CD8-positive, alpha-beta memory T cell (primary cell): ENCODE data around the gene YIF1A. TPM values are rescaled to one million over a fixed set of nuclear protein-coding genes. Genes with fewer than 3 reads are reported as not detected.

Source experiments
- CTCF ChIA-PET: fragments of 350-600 bp; sonication (Branson Sonifier 250); formaldehyde crosslinking; loops from one replicate; lab custom pipeline; 2021; ENCODE audit warnings: antibody characterized with exemption; lab: Charles Lee
- POLR2A ChIA-PET: fragments of 350-600 bp; sonication (Branson Sonifier 250); formaldehyde crosslinking; loops from one replicate; lab custom pipeline; 2021; ENCODE audit warnings: antibody characterized with exemption; lab: Charles Lee
- DNase-seq, 5 donors: peaks; one replicate each; pipeline versions ENCODE4 v3.0.0 to v3.0.0-alpha.2; 2020 to 2022; ENCODE audit warnings: mixed read lengths in 1 of 5
- H3K27ac ChIP-seq: one replicate; pipeline ENCODE4 v1.7.0; 2013; ENCODE audit warnings: low read depth, mild to moderate bottlenecking, low read length, moderate library complexity
- H3K27me3 ChIP-seq: 2 replicates; pipeline ENCODE4 v1.7.0; 2013; ENCODE audit warnings: low read length, mild to moderate bottlenecking; ENCODE audit not compliant: insufficient read depth, poor library complexity, severe bottlenecking
- H3K36me3 ChIP-seq: 2 replicates; pipeline ENCODE4 v1.7.0; 2013; ENCODE audit warnings: mild to moderate bottlenecking, low read length, moderate library complexity; ENCODE audit not compliant: insufficient read depth
- H3K4me1 ChIP-seq: 2 replicates; pipeline ENCODE4 v1.7.0; 2013; ENCODE audit warnings: mild to moderate bottlenecking, low read length, moderate library complexity; ENCODE audit not compliant: insufficient read depth
- H3K4me3 ChIP-seq: 2 replicates; pipeline ENCODE4 v1.7.0; 2013; ENCODE audit warnings: mild to moderate bottlenecking, low read length
- H3K9me3 ChIP-seq: 2 replicates; pipeline ENCODE4 v1.7.0; 2013; ENCODE audit warnings: mild to moderate bottlenecking, low read length
- H3K27ac Mint-ChIP-seq, 8 donors: one replicate each; pipeline ENCODE4 v1.8.0; 2020 to 2021; ENCODE audit warnings: mixed read lengths in 8 of 8, mild to moderate bottlenecking in 6 of 8, inconsistent platforms in 3 of 8, moderate library complexity in 3 of 8
- H3K27me3 Mint-ChIP-seq, 2 donors: one replicate each; pipeline ENCODE4 v1.8.0; 2020 to 2021; ENCODE audit warnings: mixed read lengths in 2 of 2, mild to moderate bottlenecking in 1 of 2, moderate library complexity in 1 of 2
- H3K36me3 Mint-ChIP-seq, 3 donors: one replicate each; pipeline ENCODE4 v1.8.0; 2020 to 2021; ENCODE audit warnings: mixed read lengths in 3 of 3, inconsistent platforms in 1 of 3, mild to moderate bottlenecking in 1 of 3
- H3K4me1 Mint-ChIP-seq, 3 donors: one replicate each; pipeline ENCODE4 v1.8.0; 2020 to 2021; ENCODE audit warnings: mixed read lengths in 3 of 3, inconsistent platforms in 1 of 3, mild to moderate bottlenecking in 1 of 3
- H3K4me3 Mint-ChIP-seq, 7 donors: one replicate each; pipeline ENCODE4 v1.8.0; 2020 to 2021; ENCODE audit warnings: mixed read lengths in 7 of 7, mild to moderate bottlenecking in 6 of 7, moderate library complexity in 4 of 7, inconsistent platforms in 2 of 7
- H3K9me3 Mint-ChIP-seq, 5 donors: one replicate each; pipeline ENCODE4 v1.8.0; 2020 to 2022; ENCODE audit warnings: mixed read lengths in 5 of 5, mild to moderate bottlenecking in 3 of 5, moderate library complexity in 2 of 5, inconsistent platforms in 1 of 5
- polyA plus RNA-seq: library from polyadenylated mRNA; unstranded; fragments of 300-500 nt; fragmentation: Illumina TruSeq; gene quantifications from one replicate; pipeline ENCODE4 v1.2.3, GENCODE V29; 2021
- total RNA-seq, 2 experiments: library from RNA; stranded (reverse); gene quantifications; one replicate each; pipeline ENCODE4 v1.2.3, GENCODE V29; 2021

Gene YIF1A
- total and polyA plus RNA-seq, 3 experiments from 2014 or later: 61.7 to 97.3 (median 96.5) TPM

DNA sequence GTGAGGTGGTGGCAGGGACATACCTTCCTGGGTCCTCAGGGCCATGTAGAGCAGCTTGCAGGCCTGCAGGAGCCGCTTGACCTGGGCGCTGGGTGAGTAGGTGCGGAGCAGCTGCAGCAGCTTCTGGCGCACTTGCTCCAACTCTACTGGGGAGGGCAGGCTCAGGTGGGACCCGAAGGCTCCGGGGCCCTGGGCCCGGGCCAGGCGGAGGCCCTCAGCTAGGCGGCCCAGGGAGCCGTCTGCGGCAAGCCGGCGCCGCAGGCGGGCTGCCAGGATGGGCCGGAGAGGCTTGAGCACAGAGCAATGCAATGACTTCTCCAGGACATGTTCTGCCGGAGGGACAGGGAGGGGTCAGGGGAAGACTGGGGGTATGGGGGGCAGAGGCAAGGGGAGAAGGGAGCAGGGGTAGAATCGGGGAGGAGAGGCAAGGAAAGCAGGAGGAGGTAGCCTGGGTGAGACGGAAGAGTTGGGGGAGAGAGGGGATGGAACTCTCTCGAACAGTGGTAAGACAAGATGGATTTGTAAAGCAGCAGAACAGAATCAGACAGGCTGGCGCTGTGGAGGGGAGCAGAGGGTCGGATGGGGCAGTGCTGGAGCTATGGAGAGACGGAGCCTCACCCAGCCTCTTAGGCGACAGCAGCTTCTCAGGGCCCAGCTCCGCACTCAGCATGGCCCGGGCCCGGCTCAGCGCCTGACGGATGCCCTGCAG, 45.1 kb upstream of the YIF1A start:
- peaks cover 0 to 33% (median 3%) of the 10 kb centered on the region in 3 donors for H3K36me3 Mint-ChIP-seq
- Histone ChIP-seq H3K36me3 (peaks cover 4% of the 10 kb centered on the region), H3K4me1 (peaks cover 21% of the 10 kb centered on the region), H3K27ac (no peak overlapping the region), H3K27me3 (no peaks in the 10 kb centered on the region), H3K9me3 (no peaks in the 10 kb centered on the region), H3K4me3 (no peak overlapping the region)
- CTCF ChIA-PET: interaction anchor here (3.3 to 4.6 kb wide), 2 partner anchors 22 to 56 kb away, joined by 17 to 45 read pairs; no protein-coding TSS in a partner anchor
- DNase-seq: peak in 1 of 5 donors; percentile 17
- POLR2A ChIA-PET: interaction anchor here (1.2 kb wide), 1 partner anchor 19 kb away, joined by 3 read pairs; no protein-coding TSS in a partner anchor
- no peak overlapping the region for H3K27ac Mint-ChIP-seq
- H3K4me3 Mint-ChIP-seq: no peak overlapping the region
- no peaks in the 10 kb centered on the region for H3K9me3 Mint-ChIP-seq
- peaks cover 13 to 27% (median 16%) of the 10 kb centered on the region in 3 donors for H3K4me1 Mint-ChIP-seq
- H3K27me3 Mint-ChIP-seq: peaks cover 0 to 1% of the 10 kb centered on the region in 2 donors

DNA sequence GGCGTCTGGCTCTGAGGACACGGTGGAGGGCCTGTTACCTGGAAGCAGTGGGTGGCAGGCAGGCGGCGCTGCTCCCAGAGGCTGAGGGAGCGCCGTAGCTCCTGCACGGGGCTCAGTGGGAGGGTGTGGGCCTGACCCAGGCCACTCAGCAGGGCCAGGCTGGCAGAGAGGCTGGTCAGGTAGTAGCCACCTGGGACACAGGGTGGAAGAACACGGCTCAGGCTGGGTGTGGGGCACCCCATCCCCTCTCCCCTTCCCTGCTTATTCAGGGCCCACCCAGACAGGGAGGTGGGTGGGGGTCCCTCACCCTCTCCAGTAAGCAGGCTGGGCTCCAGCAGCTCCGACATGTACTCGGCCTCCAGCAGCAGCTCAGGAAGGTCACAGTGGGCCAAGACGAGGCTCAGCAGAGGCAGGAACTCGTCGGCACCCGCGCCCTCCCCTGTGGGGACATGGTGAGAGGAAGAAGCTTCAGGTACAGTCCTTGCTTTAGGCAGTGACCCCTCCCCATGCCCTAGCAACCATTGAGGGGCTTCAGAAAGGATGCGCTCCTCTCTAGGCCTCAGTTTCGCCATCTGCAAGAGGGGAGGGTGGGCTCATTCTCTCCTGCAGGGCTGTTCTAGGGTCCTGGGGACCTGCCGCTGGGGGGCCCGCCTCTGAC, 44.4 kb upstream of the YIF1A start:
- Mint-ChIP-seq H3K4me1 (peaks cover 20 to 33% (median 21%) of the 10 kb centered on the region in 3 donors), H3K4me3 (no peak overlapping the region)

DNA sequence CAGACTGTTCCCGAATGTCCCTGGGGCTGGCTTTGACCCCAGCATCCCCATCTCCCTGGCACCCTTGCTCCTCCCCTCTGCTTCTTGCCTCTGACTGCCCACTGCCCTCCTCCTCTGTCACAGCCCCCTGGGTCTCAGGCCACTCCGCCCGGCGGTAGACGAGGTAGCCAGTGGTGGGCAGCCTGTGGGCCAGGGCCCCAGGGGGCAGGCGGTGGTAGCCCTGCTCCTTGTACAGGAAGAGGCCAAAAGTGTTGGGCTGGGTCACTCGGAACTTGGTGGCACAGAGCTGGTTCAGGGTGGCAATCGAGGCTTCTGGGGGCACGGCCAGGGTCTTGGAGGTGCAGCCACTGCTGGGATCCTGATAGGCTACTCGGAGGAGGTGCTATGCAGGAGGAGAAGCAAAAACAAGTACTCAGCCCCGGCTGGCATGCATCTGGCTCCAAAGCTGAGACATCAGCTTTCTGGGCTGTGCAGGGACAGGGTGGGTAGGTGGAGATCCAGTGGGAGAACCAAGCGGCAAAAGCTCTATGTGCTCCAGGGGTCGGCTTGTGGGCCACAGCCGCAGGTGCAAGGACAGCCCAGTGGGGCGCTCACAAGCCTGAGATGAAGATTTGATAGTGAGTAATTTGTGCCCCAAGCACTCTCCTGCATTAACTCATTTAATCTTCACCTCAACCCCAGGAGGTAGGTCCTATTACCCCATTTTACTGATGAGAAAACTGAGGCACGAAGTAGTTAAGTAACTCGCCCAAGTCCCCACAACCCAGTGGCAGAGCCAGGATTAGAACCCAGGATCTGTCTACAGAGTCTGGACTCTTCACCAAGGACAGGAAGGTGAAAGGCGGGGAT, 43.7 kb upstream of the YIF1A start:
- Histone ChIP-seq H3K4me1 (peaks cover 35% of the 10 kb centered on the region), H3K27ac (no peak overlapping the region), H3K36me3 (no peaks in the 10 kb centered on the region), H3K4me3 (no peak overlapping the region), H3K9me3 (no peaks in the 10 kb centered on the region), H3K27me3 (no peaks in the 10 kb centered on the region)
- H3K4me3 Mint-ChIP-seq: no peak overlapping the region
- H3K36me3 Mint-ChIP-seq: peaks cover 0 to 20% (median 2%) of the 10 kb centered on the region in 3 donors
- H3K9me3 Mint-ChIP-seq: no peaks in the 10 kb centered on the region
- H3K4me1 Mint-ChIP-seq: peaks cover 28 to 38% (median 28%) of the 10 kb centered on the region in 3 donors
- POLR2A ChIA-PET: interaction anchor here (1.0 kb wide), 1 partner anchor 19 kb away, joined by 3 read pairs; no protein-coding TSS in a partner anchor
- CTCF ChIA-PET: interaction anchor here (1.2 to 4.6 kb wide), 5 partner anchors 20 to 56 kb away, joined by 3 to 45 read pairs (median 5); no protein-coding TSS in a partner anchor
- H3K27ac Mint-ChIP-seq: peak overlapping the region in 2 of 8 donors; percentile 33 to 66
- DNase-seq: peak in 1 of 5 donors; percentile 42
- H3K27me3 Mint-ChIP-seq: peaks cover 0 to 4% of the 10 kb centered on the region in 2 donors

More for the DNA sequence above, 44.4 kb upstream of the YIF1A start:
- POLR2A ChIA-PET: no interaction called here
- H3K4me1 ChIP-seq: peaks cover 28% of the 10 kb centered on the region
- peaks cover 0 to 26% (median 2%) of the 10 kb centered on the region in 3 donors for H3K36me3 Mint-ChIP-seq
- H3K27me3 ChIP-seq: no peaks in the 10 kb centered on the region
- no peaks in the 10 kb centered on the region for H3K36me3 ChIP-seq
- H3K27ac Mint-ChIP-seq: peak overlapping the region in 1 of 8 donors; percentile 33
- no peaks in the 10 kb centered on the region for H3K9me3 ChIP-seq
- no peak overlapping the region for H3K27ac ChIP-seq
- H3K27me3 Mint-ChIP-seq: peaks cover 0 to 1% of the 10 kb centered on the region in 2 donors
- DNase-seq: peak in 1 of 5 donors; percentile 41
- H3K9me3 Mint-ChIP-seq: no peaks in the 10 kb centered on the region
- CTCF ChIA-PET: interaction anchor here (3.3 to 4.6 kb wide), 2 partner anchors 21 to 56 kb away, joined by 17 to 45 read pairs; no protein-coding TSS in a partner anchor
- H3K4me3 ChIP-seq: no peak overlapping the region

DNA sequence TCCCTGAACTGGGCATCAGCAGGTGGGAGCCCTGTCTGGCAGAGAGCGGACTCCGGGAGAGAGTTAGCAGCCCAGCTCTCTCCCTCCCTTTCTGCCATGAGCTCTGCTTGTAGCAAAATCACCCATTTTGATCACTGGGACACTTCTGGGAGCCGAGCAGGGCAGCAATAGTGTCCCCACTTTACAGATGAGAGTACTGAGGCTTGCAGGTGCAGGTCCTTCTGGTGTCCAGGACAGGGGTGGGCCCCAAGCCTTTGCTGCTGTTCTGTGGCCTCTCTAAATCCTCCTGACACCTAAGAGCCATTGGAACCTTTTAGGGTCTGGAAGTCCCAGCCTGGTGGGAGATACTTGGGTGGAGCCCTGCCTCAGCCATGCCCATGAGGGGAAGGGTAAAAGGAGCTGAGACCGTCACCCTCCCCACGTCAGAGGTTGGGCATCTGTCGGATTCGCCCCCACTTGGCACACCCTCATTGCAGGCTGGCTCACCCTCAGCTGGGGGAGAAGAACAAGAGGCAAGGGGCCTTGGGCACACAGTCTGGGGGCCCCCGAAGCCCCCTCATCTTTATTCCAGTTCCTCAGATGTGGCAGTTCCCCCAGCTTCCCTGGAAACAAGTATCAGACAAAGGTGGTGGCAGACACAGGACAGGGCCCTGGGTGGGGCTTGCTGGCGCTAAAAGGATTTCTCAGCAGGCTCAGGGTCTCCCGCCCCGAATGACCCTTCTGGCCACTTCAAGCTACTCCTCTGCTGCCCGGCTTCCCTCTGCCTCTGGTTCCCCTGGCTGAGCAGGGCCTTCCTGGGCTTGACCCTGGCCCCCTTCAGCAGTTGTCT, 42.8 kb upstream of the YIF1A start:
- Histone ChIP-seq H3K27ac (no peak overlapping the region), H3K36me3 (no peaks in the 10 kb centered on the region), H3K27me3 (no peaks in the 10 kb centered on the region), H3K9me3 (no peaks in the 10 kb centered on the region), H3K4me3 (no peak overlapping the region), H3K4me1 (peaks cover 39% of the 10 kb centered on the region)
- H3K36me3 Mint-ChIP-seq: peaks cover 0 to 12% (median 2%) of the 10 kb centered on the region in 3 donors
- no peaks in the 10 kb centered on the region for H3K9me3 Mint-ChIP-seq
- peaks cover 26 to 36% (median 29%) of the 10 kb centered on the region in 3 donors for H3K4me1 Mint-ChIP-seq
- H3K27ac Mint-ChIP-seq: peak overlapping the region in 1 of 8 donors; percentile 66
- ChIA-PET POLR2A (interaction anchor here (1.0 kb wide), 1 partner anchor 18 kb away, joined by 3 read pairs; no protein-coding TSS in a partner anchor), CTCF (interaction anchor here (0.9 to 1.6 kb wide), 6 partner anchors 19 to 64 kb away, joined by 3 to 6 read pairs (median 4); no protein-coding TSS in a partner anchor)
- H3K4me3 Mint-ChIP-seq: no peak overlapping the region
- H3K27me3 Mint-ChIP-seq: peaks cover 0 to 4% of the 10 kb centered on the region in 2 donors
- DNase-seq: peak in 1 of 5 donors; percentile 35

DNA sequence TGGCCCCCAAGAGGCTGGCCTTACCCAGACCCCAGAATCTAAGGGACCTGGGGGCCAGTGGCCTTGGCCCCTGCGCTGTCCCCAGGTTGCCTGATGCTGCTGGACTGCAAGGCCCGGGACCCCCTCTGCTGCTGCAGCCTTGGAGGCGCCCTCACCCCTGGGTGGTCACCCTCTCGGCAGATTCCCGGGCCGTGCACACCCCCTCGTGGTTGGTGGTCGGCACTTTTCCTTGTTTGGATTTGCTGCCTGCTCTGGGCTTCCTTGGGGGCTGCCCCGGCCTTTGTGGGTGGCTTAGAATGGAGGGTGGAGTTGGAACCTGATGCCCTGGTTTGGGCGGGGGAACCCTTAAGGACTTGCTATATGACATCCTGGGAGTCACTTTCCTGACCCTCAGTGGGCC, 42.0 kb upstream of the YIF1A start:
- peak overlapping the region in 3 of 8 donors; percentile 7 to 54 (median 29) for H3K27ac Mint-ChIP-seq
- H3K27ac ChIP-seq: no peak overlapping the region
- H3K27me3 ChIP-seq: no peaks in the 10 kb centered on the region
- peaks cover 37% of the 10 kb centered on the region for H3K4me1 ChIP-seq
- no peak overlapping the region for H3K4me3 Mint-ChIP-seq
- no peak overlapping the region for H3K4me3 ChIP-seq
- DNase-seq: peak in 1 of 5 donors; percentile 30
- H3K9me3 Mint-ChIP-seq: no peaks in the 10 kb centered on the region
- no peaks in the 10 kb centered on the region for H3K9me3 ChIP-seq
- peaks cover 24 to 37% (median 25%) of the 10 kb centered on the region in 3 donors for H3K4me1 Mint-ChIP-seq
- H3K36me3 ChIP-seq: no peaks in the 10 kb centered on the region
- H3K27me3 Mint-ChIP-seq: peaks cover 0 to 3% of the 10 kb centered on the region in 2 donors
- peaks cover 0 to 9% (median 2%) of the 10 kb centered on the region in 3 donors for H3K36me3 Mint-ChIP-seq
- ChIA-PET CTCF (interaction anchor here (0.9 to 1.6 kb wide), 6 partner anchors 18 to 65 kb away, joined by 3 to 6 read pairs (median 4); no protein-coding TSS in a partner anchor), POLR2A (no interaction called here)

DNA sequence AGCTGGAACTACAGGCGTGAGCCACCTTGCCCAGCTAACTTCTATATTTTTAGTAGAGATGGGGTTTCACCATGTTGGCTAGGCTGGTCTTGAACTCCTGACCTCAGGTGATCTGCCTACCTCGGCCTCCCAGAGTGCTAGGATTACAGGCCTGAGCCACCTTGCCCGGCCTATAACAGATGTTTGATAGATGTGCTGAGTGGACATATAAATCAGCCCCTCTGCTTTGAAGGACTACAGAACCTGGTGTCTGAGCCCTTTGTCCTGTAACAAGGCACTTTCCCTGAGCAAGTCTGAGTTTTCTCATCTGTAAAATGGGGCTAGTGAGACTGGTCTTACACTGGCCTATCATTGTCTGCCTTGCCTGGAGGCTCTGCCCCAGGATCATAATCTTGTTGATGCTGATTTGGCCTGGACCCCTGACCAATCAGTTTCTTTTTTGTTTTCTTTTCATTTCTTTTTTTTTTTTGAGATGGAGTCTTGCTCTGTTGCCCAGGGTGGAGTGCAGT, 40.3 kb upstream of the YIF1A start:
- peak overlapping the region in 4 of 8 donors; percentile 90 to 94 (median 93) for H3K27ac Mint-ChIP-seq

More for the DNA sequence above, 40.3 kb upstream of the YIF1A start:
- H3K4me1 Mint-ChIP-seq: peaks cover 33 to 47% (median 34%) of the 10 kb centered on the region in 3 donors
- Histone ChIP-seq H3K36me3 (no peaks in the 10 kb centered on the region), H3K9me3 (no peaks in the 10 kb centered on the region), H3K4me1 (peaks cover 40% of the 10 kb centered on the region), H3K27me3 (no peaks in the 10 kb centered on the region), H3K4me3 (no peak overlapping the region), H3K27ac (no peak overlapping the region)
- no peak for DNase-seq
- H3K4me3 Mint-ChIP-seq: no peak overlapping the region
- ChIA-PET POLR2A (interaction anchor here (1.6 kb wide), 1 partner anchor 17 kb away, joined by 6 read pairs; no protein-coding TSS in a partner anchor), CTCF (interaction anchor here (0.7 to 2.5 kb wide), 7 partner anchors 11 to 60 kb away, joined by 3 to 46 read pairs (median 6); partner anchors contain the start of genes BRMS1 and CD248)
- H3K36me3 Mint-ChIP-seq: peaks cover 0 to 8% (median 1%) of the 10 kb centered on the region in 3 donors
- peaks cover 0 to 3% of the 10 kb centered on the region in 2 donors for H3K27me3 Mint-ChIP-seq
- H3K9me3 Mint-ChIP-seq: no peaks in the 10 kb centered on the region
